ENCODE data around the gene CXCR5. TPM values are rescaled to one million over a fixed set of nuclear protein-coding genes. Genes with fewer than 3 reads are reported as not detected.

The CXCR5 gene
- total and polyA plus RNA-seq, 2 of the 4 experiments (the other 2 are of a cell fraction), result not detected

- TF ChIP-seq MXI1 (IDR thresholded peaks at IDR 0.05; ENCODE audit: borderline replicate concordance, low read depth, low read length) (peak; percentile 81), NFE2L2 (IDR thresholded peaks at IDR 0.05; ENCODE audit: low read depth, low read length) (no peak), RFX5 (IDR thresholded peaks at IDR 0.05; ENCODE audit: low read depth, low read length) (no peak)
These were observed 26.8 kb downstream of the CXCR5 start (continued) for GRCh38 chr11:118910309-118911112.
